Measurements from ENCODE around the gene SNCB. TPM values are rescaled to one million over a fixed set of nuclear protein-coding genes. Genes with fewer than 3 reads are reported as not detected.

The SNCB gene
- total and polyA plus RNA-seq, 2 of the 4 experiments (the other 2 are of a cell fraction) = 0.41 TPM; not detected in 1

DNA sequence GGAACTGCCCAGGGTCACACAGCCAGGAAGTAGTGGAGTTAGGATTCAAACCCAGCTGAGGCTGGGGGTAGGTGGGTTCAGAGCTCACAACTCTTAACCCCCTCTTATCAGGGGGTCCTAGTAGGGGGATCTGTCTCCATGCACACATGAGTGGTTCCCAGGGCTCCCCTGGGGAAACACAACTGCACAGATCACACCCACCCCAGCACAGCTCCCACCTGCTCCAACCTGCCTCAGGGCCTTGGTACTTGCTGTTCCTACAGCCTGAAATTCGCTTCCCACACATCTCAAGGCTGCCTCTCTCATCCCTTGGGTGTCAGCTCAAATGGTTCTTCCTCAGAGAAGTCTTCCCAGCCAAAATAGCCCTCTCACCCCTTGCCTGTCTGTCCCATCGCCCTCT, 4.8 kb downstream of the SNCB start:
- Histone ChIP-seq H4K5ac (ENCODE audit: low read depth, low read length) (no peak overlapping the region), H3K36me3 (ENCODE audit: control insufficient read depth, insufficient read depth, low read length) (no peaks in the 10 kb centered on the region), H3K23ac (ENCODE audit: low read depth, low read length) (no peak overlapping the region), H3K18ac (ENCODE audit: low read depth, low read length) (no peak overlapping the region), H2BK120ac (ENCODE audit: low read depth, low read length) (no peak overlapping the region), H3K4me1 (ENCODE audit: control insufficient read depth, insufficient read depth, low read length) (peaks cover 3% of the 10 kb centered on the region; the same call in 1 of the 2 replicates), H2BK15ac (ENCODE audit: low read depth, low read length) (no peak overlapping the region), H3K79me1 (ENCODE audit: low read depth in 1 of 2, low read length in 2 of 2) (no peaks in the 10 kb centered on the region), H3K9ac (ENCODE audit: low read depth, low read length) (no peak overlapping the region), H3K27ac (ENCODE audit: insufficient read depth, low read length) (no peak overlapping the region), H4K8ac (ENCODE audit: low read depth in 2 of 2, low read length in 2 of 2) (no peak overlapping the region), H4K91ac (ENCODE audit: insufficient read depth, low read depth, low read length) (no peak overlapping the region), H2BK20ac (ENCODE audit: low read depth, low read length) (no peak overlapping the region), H3K9me1 (ENCODE audit: insufficient read depth, low read length) (no peaks in the 10 kb centered on the region), H3K9me3 (ENCODE audit: control insufficient read depth, insufficient read depth, low read length) (no peaks in the 10 kb centered on the region), H2AK9ac (replicated peaks; ENCODE audit: low read depth, low read length, poor library complexity) (peak overlapping the region; percentile 55), H2AK5ac (ENCODE audit: low read depth, low read length) (no peak overlapping the region), H3K56ac (ENCODE audit: extremely low read depth, insufficient read depth, low read length) (no peak overlapping the region), H3K4ac (ENCODE audit: low read depth, low read length) (no peak overlapping the region), H3K4me3 (ENCODE audit: insufficient read depth, low read depth, low read length) (no peak overlapping the region), H3K27me3 (ENCODE audit: control insufficient read depth, insufficient read depth, low read length) (peaks cover 64% of the 10 kb centered on the region), H4K20me1 (ENCODE audit: insufficient read depth, low read length) (no peaks in the 10 kb centered on the region; the same call in 1 of the 2 replicates), H2BK5ac (ENCODE audit: low read depth, low read length, poor library complexity, severe bottlenecking) (no peak overlapping the region), H2AFZ (replicated peaks; ENCODE audit: low read length, poor library complexity) (no peak overlapping the region), H3K14ac (replicated peaks; ENCODE audit: low read depth, low read length) (no peak overlapping the region), H3K4me2 (ENCODE audit: low read depth, low read length) (no peak overlapping the region)
- intact Hi-C loops (cut with micrococcal nuclease) = no loop called here
- POLR2A ChIA-PET (ENCODE audit: unreplicated experiment) = no interaction called here
- dilution Hi-C loops (cut with HindIII; ENCODE audit: low sequenced_read_pairs, unreplicated experiment) = no loop called here
- CTCF ChIA-PET = no interaction called here
- TF ChIP-seq, protein P1, sequence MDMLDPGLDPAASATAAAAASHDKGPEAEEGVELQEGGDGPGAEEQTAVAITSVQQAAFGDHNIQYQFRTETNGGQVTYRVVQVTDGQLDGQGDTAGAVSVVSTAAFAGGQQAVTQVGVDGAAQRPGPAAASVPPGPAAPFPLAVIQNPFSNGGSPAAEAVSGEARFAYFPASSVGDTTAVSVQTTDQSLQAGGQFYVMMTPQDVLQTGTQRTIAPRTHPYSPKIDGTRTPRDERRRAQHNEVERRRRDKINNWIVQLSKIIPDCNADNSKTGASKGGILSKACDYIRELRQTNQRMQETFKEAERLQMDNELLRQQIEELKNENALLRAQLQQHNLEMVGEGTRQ (IDR thresholded peaks at IDR 0.05; ENCODE audit: low read depth, low read length) = no peak
- TF ChIP-seq BHLHE40 (IDR thresholded peaks at IDR 0.05; ENCODE audit: low read depth, low read length) (no peak), RAD21 (IDR thresholded peaks at IDR 0.05; ENCODE audit: low read length) (no peak), SMC3 (IDR thresholded peaks at IDR 0.05; ENCODE audit: low read depth, low read length) (no peak), MXI1 (IDR thresholded peaks at IDR 0.05; ENCODE audit: borderline replicate concordance, low read depth, low read length) (no peak), RCOR1 (IDR thresholded peaks at IDR 0.05; ENCODE audit: insufficient replicate concordance, low read length) (no peak), MAZ (IDR thresholded peaks at IDR 0.05; ENCODE audit: borderline replicate concordance, low read depth, low read length) (no peak), CHD1 (IDR thresholded peaks at IDR 0.05; ENCODE audit: low read depth, low read length) (no peak), RFX5 (IDR thresholded peaks at IDR 0.05; ENCODE audit: low read depth, low read length) (no peak), NFE2L2 (IDR thresholded peaks at IDR 0.05; ENCODE audit: low read depth, low read length) (no peak), MAFK (IDR thresholded peaks at IDR 0.05; ENCODE audit: low read depth, low read length) (no peak), CEBPB (IDR thresholded peaks at IDR 0.05; ENCODE audit: low read depth, low read length) (no peak), POLR2A (IDR thresholded peaks at IDR 0.05; ENCODE audit: low read depth, low read length) (no peak), FOS (IDR thresholded peaks at IDR 0.05; ENCODE audit: low read depth, low read length) (no peak)
- TF ChIP-seq, protein P2, sequence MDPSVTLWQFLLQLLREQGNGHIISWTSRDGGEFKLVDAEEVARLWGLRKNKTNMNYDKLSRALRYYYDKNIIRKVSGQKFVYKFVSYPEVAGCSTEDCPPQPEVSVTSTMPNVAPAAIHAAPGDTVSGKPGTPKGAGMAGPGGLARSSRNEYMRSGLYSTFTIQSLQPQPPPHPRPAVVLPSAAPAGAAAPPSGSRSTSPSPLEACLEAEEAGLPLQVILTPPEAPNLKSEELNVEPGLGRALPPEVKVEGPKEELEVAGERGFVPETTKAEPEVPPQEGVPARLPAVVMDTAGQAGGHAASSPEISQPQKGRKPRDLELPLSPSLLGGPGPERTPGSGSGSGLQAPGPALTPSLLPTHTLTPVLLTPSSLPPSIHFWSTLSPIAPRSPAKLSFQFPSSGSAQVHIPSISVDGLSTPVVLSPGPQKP (IDR thresholded peaks at IDR 0.05; ENCODE audit: borderline replicate concordance, low read depth, low read length) = no peak
- TF ChIP-seq, protein P3, sequence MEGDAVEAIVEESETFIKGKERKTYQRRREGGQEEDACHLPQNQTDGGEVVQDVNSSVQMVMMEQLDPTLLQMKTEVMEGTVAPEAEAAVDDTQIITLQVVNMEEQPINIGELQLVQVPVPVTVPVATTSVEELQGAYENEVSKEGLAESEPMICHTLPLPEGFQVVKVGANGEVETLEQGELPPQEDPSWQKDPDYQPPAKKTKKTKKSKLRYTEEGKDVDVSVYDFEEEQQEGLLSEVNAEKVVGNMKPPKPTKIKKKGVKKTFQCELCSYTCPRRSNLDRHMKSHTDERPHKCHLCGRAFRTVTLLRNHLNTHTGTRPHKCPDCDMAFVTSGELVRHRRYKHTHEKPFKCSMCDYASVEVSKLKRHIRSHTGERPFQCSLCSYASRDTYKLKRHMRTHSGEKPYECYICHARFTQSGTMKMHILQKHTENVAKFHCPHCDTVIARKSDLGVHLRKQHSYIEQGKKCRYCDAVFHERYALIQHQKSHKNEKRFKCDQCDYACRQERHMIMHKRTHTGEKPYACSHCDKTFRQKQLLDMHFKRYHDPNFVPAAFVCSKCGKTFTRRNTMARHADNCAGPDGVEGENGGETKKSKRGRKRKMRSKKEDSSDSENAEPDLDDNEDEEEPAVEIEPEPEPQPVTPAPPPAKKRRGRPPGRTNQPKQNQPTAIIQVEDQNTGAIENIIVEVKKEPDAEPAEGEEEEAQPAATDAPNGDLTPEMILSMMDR (conservative IDR thresholded peaks at IDR 0.05; ENCODE audit: low read depth, low read length) = no peak
- no peak for ATAC-seq (ENCODE audit: low read depth)
- DNase-seq = no peak
- BruUV-seq (replicated peaks) = no TSS peak
- WGBS, 2 experiments (ENCODE audit: extremely low coverage in 2 of 2, insufficient read length in 1 of 2) = 63% methylated on average over 2 of the region's 2 CpGs; no CpG with 5 or more reads in 1 of the 2 experiments
- in situ Hi-C loops (cut with MboI; ENCODE audit: low sequenced_read_pairs) = loop anchor here (10.0 kb wide), 1 partner anchor 51 kb away; no protein-coding TSS in a partner anchor

Data from IMR-90 (cell line).